Peyer's patch (tissue), 4 donors: ENCODE results near the gene LDLRAD3. TPM values are rescaled to one million over a fixed set of nuclear protein-coding genes. Genes with fewer than 3 reads are reported as not detected.

Experiments
- DNase-seq, 3 donors: peaks; one replicate each; pipeline ENCODE4 v3.0.0-alpha.2; 2017 to 2019
- H3K27ac ChIP-seq, 4 donors: fragments of 200-600 bp; sonication (generic); one replicate each; pipeline ENCODE4 v1.5.1; 2016 to 2019
- H3K27me3 ChIP-seq, 2 donors: fragments of 200-600 bp; sonication (generic); one replicate each; pipeline ENCODE4 v1.5.1; 2019
- H3K36me3 ChIP-seq, 3 donors: fragments of 200-600 bp; sonication (generic); one replicate each; pipeline ENCODE4 v1.5.1; 2016 to 2019
- H3K4me1 ChIP-seq, 4 donors: fragments of 200-600 bp; sonication (generic); one replicate each; pipeline ENCODE4 v1.5.1; 2016 to 2019
- H3K4me3 ChIP-seq, 4 donors: fragments of 200-600 bp; sonication (generic); 1 replicate in 3 of 4; 2 replicates in 1 of 4; pipeline ENCODE4 v1.5.1; 2016 to 2019; ENCODE audit warnings: mild to moderate bottlenecking in 1 of 4
- H3K9me3 ChIP-seq, 4 donors: fragments of 200-600 bp; sonication (generic); one replicate each; pipeline ENCODE4 v1.5.1; 2016 to 2019; ENCODE audit warnings: mild to moderate bottlenecking in 1 of 4
- CTCF ChIP-seq, 6 experiments: fragments of 450-650 bp in 4 of 6; fragments of 200-600 bp in 2 of 6; sonication (generic) in 1 of 6; IDR thresholded peaks; one replicate each; pipeline ENCODE4 v1.5.1; 2017 to 2019; ENCODE audit warnings: antibody characterized with exemption in 6 of 6, mild to moderate bottlenecking in 3 of 6, moderate library complexity in 1 of 6
- POLR2A ChIP-seq, 2 donors: fragments of 450-650 bp; IDR thresholded peaks; one replicate each; pipeline ENCODE4 v1.5.1; 2017; ENCODE audit warnings: antibody characterized with exemption in 2 of 2, mild to moderate bottlenecking in 2 of 2, moderate library complexity in 2 of 2
- total RNA-seq, 4 donors: library from RNA; depleted of rRNA; stranded (reverse); fragments of >200 nt; gene quantifications; one replicate each; pipeline ENCODE4 v1.1.0, GENCODE V29; 2016

The LDLRAD3 gene
- total RNA-seq, 4 donors from 2014 or later, result 1.2 to 14.0 (median 4.8) TPM

- Histone ChIP-seq H3K27me3 (no peaks in the 10 kb centered on the region), H3K27ac (no peak overlapping the region), H3K4me1 (no peaks in the 10 kb centered on the region), H3K4me3 (no peak overlapping the region), H3K36me3 (no peaks in the 10 kb centered on the region), H3K9me3 (no peaks in the 10 kb centered on the region)
- DNase-seq, result no peak
- TF ChIP-seq CTCF (IDR thresholded peaks at IDR 0.05), result no peak
- no peak for TF ChIP-seq POLR2A (IDR thresholded peaks at IDR 0.05)
These were observed 320.4 kb downstream of the LDLRAD3 start for GRCh38 chr11:36264011-36264972.

DNA sequence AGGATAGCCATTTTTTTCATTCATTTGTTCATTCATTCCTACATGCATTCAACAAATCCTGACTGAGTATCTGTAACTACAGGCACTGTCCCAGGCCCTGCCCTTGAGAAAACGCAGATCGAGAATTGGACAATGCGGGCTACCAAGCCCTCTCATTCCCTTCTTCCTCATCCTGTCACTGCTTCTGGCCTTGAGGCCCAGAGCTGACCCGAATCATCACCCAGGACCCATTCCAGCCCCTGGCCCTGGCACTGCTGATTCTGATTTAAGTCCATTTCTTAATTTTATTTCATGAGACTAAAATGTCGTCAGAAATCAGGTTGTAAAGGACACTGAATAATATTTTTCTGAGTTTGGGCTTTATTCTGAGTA is 321.1 kb downstream of the LDLRAD3 start:
- Histone ChIP-seq H3K9me3 (no peaks in the 10 kb centered on the region), H3K4me3 (no peak overlapping the region), H3K4me1 (no peaks in the 10 kb centered on the region), H3K27me3 (no peaks in the 10 kb centered on the region), H3K36me3 (no peaks in the 10 kb centered on the region), H3K27ac (no peak overlapping the region)
- no peak for DNase-seq
- TF ChIP-seq POLR2A (IDR thresholded peaks at IDR 0.05) (no peak), CTCF (IDR thresholded peaks at IDR 0.05) (no peak)

GRCh38 chr11:36265793-36266628 is 322.1 kb downstream of the LDLRAD3 start:
- Histone ChIP-seq H3K4me1 (no peaks in the 10 kb centered on the region), H3K27ac (no peak overlapping the region), H3K9me3 (no peaks in the 10 kb centered on the region), H3K36me3 (no peaks in the 10 kb centered on the region), H3K27me3 (no peaks in the 10 kb centered on the region), H3K4me3 (no peak overlapping the region)
- DNase-seq, result peak; percentile 30 to 68 (median 65)
- no peak for TF ChIP-seq POLR2A (IDR thresholded peaks at IDR 0.05)
- peak; percentile 51 to 74 (median 71) for TF ChIP-seq CTCF (IDR thresholded peaks at IDR 0.05)

GRCh38 chr11:36266767-36267166 is 322.9 kb downstream of the LDLRAD3 start:
- no peak for DNase-seq
- TF ChIP-seq CTCF (IDR thresholded peaks at IDR 0.05) (no peak), POLR2A (IDR thresholded peaks at IDR 0.05) (no peak)

GRCh38 chr11:36268337-36268985 is 324.6 kb downstream of the LDLRAD3 start:
- no peaks in the 10 kb centered on the region for H3K4me1 ChIP-seq
- no peak for TF ChIP-seq POLR2A (IDR thresholded peaks at IDR 0.05)
- no peak for TF ChIP-seq CTCF (IDR thresholded peaks at IDR 0.05)
- peaks cover 0 to 2% (median 0%) of the 10 kb centered on the region in 4 donors for H3K9me3 ChIP-seq
- H3K4me3 ChIP-seq, result no peak overlapping the region
- H3K27ac ChIP-seq, result no peak overlapping the region
- no peaks in the 10 kb centered on the region for H3K27me3 ChIP-seq
- peaks cover 0 to 21% (median 0%) of the 10 kb centered on the region in 3 donors for H3K36me3 ChIP-seq
- no peak for DNase-seq

More at GRCh38 chr11:36266767-36267166, 322.9 kb downstream of the LDLRAD3 start:
- no peak overlapping the region for H3K4me3 ChIP-seq
- H3K4me1 ChIP-seq, result no peaks in the 10 kb centered on the region
- H3K27me3 ChIP-seq, result no peaks in the 10 kb centered on the region
- peaks cover 0 to 4% (median 0%) of the 10 kb centered on the region in 3 donors for H3K36me3 ChIP-seq
- H3K27ac ChIP-seq, result no peak overlapping the region
- no peaks in the 10 kb centered on the region for H3K9me3 ChIP-seq
